Mucosa of gallbladder (tissue), 1 donor: ENCODE measurements around the gene ING2. TPM values are rescaled to one million over a fixed set of nuclear protein-coding genes. Genes with fewer than 3 reads are reported as not detected.
"Not testable (repeated sequence)": the region's sequence is repeated elsewhere in the genome, so short reads cannot be mapped to it uniquely, and the experiment has no call there.

Source experiments
- DNase-seq: peaks from one replicate; pipeline ENCODE4 v3.0.0-alpha.2; 2020; ENCODE audit warnings: low spot score
- total RNA-seq: library from RNA; stranded (reverse); gene quantifications from one replicate; pipeline ENCODE4 v1.2.1, GENCODE V29; 2021
- donor health status: DM: no; HTN: no; CAD: no.

Gene ING2, protein sequence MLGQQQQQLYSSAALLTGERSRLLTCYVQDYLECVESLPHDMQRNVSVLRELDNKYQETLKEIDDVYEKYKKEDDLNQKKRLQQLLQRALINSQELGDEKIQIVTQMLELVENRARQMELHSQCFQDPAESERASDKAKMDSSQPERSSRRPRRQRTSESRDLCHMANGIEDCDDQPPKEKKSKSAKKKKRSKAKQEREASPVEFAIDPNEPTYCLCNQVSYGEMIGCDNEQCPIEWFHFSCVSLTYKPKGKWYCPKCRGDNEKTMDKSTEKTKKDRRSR
- total RNA-seq: 9.4 TPM

GRCh38 chr4:183504930-183505610 is at the start of gene ING2:
ING2 (plus strand) TSS chr4:183505058; CDS start chr4:183505196, 138 bp downstream.
- DNase-seq: peak; percentile 12

- DNase-seq: no peak
Measured at GRCh38 chr4:183455431-183456195, 49.2 kb upstream of the ING2 start.

DNA sequence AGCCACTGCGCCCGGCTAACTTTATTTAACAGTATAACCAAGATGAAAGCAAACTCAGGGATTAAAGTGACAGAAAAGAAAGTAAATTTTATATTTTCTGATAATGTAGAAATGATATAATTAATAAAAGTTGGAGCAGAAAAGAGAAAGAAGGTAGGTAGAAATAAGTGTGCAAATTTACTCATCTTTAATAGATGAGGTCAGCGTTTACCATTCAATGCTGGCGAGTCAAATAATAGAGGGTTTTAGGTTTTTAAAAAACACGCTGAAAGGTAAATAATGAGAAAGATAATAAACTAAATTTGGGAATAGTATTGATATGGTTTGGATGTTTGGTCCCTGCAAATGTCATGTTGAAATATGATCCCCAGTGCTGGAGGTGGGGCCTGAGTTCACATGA is 46.9 kb upstream of the ING2 start:
- DNase-seq: no peak

GRCh38 chr4:183463903-183464619 is 40.8 kb upstream of the ING2 start:
- not testable (repeated sequence) for DNase-seq

GRCh38 chr4:183465879-183466278 is 39.0 kb upstream of the ING2 start:
- not testable (repeated sequence) for DNase-seq

- DNase-seq: no peak
Measured at GRCh38 chr4:183467246-183467645, 37.6 kb upstream of the ING2 start.

DNA sequence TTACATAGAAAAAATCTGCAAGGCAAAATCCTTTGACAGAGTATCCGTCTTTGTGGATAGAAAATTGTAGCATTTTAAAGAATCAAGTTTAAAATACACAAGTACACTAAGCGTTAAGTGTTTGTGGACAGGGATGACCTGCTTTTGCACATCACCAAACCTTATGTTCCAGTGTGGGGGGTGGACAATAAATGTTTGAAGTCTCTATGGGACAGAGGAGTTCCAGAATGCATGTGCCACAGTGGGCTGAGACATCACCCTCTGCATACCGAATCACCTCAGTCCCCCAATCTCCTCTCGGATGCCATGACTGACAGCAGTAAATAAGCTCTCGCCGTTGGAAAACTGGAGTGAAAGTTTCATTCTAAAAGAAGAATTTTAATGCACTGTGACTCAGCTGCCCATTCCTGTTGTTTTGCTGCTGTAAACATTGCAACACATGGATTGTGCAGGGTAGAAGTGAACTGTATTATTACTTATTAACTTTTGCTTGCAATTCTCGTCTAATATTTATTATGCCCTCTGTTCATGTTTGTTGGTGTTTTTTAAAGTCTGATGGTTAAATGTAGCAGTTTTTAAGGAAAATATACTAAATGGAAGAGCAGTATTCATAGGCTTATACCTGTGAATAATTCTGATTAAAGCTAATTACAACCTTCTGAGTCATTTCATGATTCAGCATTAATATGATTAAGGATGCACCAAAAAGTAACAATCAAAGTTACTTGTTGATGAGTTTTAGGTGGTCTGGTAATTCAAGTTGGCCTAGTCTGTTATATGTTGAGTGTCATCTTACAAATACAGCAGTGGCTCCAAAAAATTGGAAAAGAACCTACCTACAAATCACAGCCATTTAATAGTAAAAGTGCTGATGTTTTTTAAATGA is 36.4 kb upstream of the ING2 start:
- DNase-seq: no peak

DNA sequence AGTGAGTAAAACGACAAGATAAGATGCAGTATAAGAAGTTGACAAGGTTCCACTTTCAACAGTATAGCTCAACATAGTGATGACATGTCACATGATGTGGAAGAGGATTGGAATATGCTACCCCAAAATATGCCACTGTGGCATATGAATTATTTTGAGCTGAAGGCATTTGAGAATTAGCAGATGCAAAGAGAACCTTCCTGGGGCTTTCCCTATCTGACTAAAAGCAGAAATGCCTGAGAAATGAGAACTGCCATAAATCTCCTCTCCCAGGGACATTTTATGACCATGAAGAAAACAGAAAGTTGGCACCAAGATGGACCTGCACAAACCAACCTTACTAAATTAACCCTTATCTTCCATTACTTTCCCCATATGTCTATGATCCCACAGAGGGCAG is 35.6 kb upstream of the ING2 start:
- DNase-seq: no peak

DNA sequence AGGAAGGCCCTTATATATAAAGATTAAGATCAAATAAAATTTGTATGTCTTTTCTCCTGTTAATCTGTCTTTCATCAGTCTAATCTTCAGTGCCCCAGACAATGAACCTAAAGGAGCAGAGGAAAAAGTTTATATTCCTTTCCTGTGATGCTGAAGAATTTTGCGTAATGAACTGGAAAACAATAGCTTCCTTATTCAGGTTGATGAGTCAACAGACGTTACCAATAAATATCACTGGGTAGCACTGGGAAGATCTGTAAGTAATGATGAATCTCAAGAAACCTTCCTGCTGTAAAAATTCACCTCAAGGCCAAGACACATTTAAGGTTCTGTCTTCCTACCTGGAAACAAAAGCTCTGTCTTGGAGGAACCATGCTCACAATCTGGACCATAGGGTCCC is 34.9 kb upstream of the ING2 start:
- no peak for DNase-seq

DNA sequence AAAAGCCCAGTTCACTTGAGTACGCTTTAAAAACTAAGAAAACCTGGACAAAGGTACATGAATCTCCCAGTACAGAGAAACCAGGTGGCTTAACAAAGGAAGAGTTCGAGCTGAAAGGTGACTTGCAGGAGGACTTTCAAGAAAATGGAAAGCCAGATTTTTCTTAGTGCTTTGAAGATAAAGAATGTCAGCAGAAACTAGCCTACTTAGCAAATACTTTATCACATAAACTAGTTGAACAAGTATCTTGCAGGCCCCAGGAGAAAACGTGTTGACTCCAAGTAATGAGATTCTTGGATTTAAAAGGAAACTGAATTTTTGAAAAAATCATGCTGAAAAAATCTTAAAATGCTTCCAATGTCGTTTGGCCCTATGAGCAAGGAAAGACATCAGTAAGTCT is 34.0 kb upstream of the ING2 start:
- DNase-seq: no peak

GRCh38 chr4:183471946-183472708 is 32.7 kb upstream of the ING2 start:
- peak; percentile 88 for DNase-seq

DNA sequence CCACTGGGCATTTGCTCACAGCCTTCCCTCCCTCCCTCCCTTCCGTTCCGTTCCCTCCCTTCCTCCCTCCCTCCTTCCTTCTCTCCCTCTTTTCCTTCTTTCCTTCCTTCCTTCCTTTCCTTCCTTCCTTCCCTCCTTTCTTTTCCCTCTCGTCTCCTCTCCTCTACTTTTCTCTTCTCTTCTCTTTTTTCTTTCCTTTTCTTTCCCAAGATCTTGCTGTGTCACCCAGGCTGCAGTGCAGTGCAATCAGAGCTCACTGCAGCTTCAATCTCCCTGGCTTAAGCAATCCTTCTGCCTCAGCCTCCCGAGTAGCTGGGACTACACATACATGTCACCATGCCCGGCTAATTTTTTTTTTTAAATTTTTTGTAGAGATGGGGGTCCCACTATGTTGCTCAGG is 26.7 kb upstream of the ING2 start:
- DNase-seq: no peak

GRCh38 chr4:183478926-183479325 is 25.9 kb upstream of the ING2 start:
- DNase-seq: no peak

DNA sequence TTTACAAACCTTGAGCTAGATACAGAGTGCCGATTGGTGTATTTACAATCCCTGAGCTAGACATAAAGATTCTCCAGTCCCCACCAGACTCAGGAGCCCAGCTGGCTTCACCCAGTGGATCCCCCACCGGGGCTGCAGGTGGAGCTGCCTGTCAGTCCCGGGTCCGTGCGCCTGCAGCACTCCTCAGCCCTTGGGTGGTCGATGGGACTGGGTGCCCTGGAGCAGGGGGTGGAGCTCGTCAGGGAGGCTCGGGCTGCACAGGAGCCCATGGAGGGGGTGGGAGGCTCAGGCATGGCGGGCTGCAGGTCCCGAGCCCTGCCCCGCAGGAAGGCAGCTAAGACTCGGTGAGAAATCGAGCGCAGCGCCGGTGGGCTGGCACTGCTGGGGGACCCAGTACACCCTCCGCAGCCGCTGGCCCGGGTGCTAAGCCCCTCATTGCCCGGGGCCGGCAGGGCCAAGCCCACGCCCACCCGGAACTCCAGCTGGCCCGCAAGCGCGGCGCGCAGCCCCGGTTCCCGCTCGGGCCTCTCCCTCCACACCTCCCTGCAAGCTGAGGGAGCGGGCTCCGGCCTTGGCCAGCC is 22.3 kb upstream of the ING2 start:
- not testable (repeated sequence) for DNase-seq

DNA sequence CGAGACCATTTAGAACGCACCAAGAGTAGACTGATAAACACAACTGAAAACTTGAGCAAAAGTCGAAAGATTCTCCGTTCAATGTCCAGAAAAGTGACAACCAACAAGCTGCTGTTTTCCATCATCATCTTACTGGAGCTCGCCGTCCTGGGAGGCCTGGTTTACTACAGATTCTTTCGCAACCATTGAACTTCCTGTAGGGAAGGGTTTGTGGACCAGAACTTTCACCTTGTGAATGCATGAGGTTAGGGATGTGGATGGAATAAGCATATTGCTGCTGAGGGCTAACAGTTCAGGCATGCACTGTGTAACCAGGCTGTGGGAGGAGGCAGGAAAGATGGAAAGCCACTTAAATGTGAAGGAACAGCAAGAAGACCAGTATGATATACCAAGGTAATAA is 20.9 kb upstream of the ING2 start:
- no peak for DNase-seq

DNA sequence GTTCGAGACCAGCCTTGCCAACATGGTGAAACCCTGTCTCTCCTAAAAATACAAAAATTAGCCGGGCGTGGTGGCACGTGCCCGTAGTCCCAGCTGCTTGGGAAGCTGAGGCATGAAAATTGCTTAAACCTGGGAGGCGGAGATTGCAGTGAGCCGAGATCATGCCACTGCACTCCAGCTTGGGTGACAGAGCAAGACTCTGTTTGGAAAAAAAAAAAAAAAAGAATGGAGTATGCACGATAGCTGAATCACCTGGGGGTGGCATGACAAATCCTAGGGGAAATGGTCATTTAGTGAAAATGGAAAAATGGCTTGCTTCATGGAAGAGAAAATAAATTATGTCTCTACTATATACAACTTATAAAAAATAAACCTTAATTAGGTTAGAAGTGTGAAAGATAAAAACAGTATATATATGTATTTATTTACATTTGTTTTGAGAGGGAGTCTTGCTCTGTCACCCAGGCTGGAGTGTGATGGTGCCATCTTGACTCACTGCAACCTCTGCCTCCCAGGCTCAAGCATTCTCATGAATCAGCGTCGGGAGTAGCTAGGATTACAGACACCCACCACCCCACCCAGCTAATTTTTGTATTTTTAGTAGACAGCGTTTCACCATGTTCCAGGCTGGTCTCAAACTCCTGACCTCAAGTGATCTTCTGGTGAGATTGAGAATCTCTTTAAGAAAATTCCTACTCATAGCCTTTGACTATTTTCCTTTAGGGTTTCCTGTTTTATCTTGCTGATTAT is 19.3 kb upstream of the ING2 start:
- DNase-seq: no peak

DNA sequence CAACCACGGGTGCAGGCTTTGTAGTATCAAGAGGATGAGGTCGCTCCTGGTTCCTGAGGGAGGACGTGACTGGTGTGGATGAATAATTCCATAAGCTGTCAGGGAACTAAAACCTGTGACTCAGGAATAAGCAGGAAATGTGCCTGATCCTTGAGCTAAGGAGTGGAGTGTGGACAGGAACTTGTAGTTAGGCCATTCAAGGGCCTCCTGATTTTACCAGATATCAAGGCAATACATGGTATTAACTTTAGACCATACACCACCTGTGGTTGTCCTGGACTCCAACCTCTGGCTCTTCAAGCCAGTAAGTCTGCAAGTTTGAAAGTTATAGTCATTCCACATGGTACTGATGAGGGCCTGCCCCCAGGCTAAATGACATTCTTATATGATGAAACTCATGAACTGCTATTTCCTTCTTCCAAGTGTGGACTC is 12.1 kb upstream of the ING2 start:
- no peak for DNase-seq

- no peak for DNase-seq
Measured at GRCh38 chr4:183493246-183493645, 11.6 kb upstream of the ING2 start.

DNA sequence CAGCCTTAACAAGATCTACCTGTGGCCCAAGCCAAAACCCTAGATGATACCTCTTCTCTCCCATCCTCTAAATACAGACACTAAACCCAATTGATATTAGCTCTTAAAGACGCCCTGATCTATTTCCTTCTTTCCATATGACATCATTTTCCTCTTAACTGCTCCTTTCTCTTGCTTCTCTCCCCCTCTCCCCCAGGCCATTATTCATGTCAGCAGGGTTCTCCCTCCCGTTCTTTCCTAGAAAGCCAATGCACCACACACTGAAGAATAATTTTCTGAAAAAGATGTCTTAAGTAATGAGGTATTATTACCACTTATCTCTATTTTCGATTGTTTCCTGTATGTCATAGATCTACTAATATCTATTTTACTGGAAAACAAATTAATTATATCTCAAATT is 9.7 kb upstream of the ING2 start:
- no peak for DNase-seq
